Hippocampal formation (tissue), 2 donors: Measurements from ENCODE around the gene TUBGCP2.

Experiments
- DNase-seq, 2 donors: peaks; one replicate each; lab custom pipeline; 2025; lab: John Stamatoyannopoulos, UW

The TUBGCP2 gene

DNA sequence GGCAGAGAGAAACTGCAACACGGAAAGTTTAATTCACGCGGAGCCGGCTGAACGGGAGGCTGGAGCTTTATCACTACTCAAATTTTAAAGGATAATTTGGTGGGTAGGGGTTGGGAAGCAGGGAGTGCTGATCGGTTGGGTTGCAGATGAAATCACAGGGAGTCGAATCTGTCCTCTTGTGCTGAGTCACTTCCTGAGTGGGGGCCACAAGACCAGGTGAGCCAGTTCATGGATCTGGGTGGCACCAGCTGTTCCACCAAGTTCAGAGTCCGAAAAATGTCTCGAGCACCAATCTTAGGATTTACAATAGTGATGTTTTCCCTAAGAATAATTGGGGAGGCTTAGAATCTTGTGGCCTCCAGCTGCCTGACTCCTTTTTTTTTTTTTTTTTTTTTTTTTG lies 34.9 kb upstream of the TUBGCP2 start:
- no peak for DNase-seq

DNA sequence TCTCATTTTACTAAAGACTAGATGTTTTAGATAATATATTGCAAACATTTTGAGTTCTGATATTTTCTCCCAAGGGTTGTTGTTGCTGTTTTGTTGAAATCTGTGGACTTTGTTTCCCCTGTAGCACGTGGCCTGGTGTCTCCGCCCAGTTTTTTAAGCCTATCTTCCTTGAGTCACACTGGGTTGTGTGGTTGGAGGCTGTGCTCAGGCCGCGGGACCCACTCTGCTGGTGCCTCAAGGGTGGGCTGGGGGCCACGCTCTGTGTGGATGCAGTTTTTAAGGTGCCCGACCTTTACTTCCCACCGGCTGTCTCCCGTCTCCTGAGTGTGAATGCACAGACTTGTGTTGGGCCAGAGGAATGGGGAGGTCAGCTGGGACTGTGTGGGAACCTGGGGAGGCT lies 34.3 kb upstream of the TUBGCP2 start:
- no peak for DNase-seq

DNA sequence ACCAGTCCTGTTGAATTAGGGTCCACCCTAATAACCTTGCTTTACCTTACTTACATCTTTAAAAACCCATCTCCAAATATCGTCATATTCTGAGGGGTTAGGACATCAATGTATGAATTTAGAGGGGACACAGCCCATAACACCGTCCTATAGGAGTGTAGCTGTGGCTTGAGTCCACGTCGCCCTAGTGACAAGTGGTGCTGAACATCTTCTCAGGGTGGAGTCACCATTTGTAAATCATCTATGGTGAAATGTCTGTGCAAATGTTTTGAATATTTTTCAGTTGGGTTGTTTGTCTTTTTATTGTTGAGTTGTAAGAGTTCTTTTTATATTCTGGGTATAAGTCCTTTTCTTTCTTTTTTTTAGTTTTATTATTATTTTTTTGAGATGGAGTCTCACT lies 33.3 kb upstream of the TUBGCP2 start:
- no peak for DNase-seq

DNA sequence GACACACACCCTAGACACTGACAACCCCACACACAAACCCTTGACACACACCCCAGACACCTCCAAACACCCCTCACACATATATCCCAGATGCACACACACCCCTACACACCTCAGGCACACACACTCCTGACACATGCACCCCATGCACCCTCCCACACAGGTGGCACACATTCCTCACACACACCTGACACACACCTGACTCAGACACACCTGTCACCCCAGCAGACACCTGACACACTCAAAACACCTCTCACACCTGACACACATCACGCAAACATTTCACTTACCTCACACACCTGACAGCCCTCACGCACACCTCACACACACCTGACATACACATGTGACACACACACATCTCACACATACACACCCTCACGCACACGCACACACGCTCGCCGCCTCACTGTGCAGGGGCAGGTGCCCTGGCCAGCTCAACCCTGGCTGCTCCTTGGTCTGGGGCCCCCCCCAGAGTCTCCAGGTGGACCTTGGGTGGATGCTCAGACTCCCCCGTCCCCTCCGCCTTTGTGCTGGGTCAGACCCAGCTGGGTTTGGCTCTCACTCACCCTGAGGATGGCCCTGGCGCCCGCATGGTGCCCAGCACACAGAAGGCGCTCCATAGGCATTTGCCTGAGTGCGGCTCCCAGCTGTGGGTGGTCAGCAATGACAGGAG lies 31.2 kb upstream of the TUBGCP2 start:
- no peak for DNase-seq

DNA sequence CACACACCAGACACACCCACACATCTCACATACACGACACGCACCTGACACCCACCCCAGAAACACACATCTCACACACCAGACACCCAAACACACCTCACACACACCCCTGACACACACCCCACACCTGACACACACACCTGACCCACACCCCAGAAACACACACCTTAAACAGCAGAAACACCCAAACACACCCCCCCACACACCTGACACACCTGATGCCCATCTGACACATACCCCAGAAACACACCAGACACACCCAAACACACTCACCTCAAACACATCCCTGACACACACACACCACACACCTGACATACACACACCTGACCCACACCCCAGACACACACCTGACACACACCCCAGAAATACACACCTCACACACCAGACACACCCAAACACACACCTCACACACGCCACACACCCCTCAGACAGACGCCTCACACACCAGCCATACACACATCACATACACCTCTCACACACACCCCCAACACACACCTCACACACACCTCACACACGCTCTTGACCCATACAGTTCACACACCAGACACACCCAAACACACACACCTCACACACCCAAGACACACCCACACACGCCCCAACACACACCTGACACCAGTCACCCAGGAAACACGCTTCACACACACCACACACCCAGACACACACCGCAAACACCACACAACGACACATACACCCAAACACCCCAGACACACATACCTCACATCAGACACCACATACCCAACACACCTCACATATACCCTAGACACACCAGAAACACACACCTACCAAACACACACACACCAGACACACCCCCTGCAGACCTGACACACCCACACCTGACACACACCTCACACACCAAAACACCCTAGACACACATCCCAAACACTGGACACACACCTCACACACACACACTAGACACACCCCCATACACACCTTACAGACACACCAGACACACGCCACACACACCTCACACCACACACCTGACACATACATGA lies 29.7 kb upstream of the TUBGCP2 start:
- DNase-seq = no peak

DNA sequence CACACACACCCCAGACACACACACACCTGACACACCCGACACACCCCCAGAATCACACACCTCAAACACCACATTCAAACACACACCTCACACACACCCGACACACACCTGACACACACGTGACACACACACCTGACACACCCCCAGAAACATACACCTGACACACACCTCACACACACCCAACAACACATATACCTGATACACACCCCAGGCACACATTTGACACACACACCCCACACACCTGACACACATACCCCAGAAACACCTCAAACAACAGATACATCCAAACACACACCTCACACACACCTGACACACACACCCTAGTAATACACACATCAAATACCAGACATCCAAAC lies 28.7 kb upstream of the TUBGCP2 start:
- no peak for DNase-seq

DNA sequence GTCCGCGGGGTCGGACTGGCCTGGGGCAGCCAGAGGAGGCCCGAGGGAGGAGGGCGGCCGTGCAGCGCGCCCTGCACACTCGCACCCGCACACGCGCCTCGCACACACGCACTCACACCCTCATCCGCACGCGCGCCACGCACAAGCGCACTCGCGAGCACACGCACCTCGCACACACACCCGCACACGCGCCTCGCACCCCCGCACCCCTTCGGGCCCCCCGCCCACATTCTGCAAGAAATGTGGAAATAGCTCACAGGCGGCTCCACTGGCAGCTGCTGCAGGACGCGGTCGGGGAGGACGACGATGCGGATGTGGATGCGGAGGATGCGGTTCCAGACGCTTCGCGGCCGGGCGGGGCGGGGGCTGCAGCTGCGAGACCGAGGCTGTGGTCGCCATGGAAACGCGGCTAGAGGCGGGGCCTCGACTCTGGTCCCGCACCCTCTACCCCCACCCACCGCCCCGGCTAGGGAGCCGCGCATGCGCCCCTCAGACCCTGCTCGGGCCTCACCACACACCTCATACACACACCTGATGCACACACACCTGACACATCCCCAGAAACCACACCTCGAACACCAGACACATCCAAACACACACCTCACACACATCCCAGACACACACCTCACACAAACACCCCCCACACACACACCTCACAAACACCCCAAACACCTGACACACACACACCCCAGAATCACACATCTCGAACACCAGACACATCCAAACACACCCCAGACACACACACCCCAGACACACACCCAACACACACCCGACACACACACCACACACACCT lies 28.1 kb upstream of the TUBGCP2 start, which contains the start of gene CALY:
Gene CALY, minus strand, starts transcription at position 320 of the 793 bp plus-strand sequence. CDS start 7,907 bp downstream, outside the sequence.
- DNase-seq = peak in 1 of 2 donors; percentile 48

DNA sequence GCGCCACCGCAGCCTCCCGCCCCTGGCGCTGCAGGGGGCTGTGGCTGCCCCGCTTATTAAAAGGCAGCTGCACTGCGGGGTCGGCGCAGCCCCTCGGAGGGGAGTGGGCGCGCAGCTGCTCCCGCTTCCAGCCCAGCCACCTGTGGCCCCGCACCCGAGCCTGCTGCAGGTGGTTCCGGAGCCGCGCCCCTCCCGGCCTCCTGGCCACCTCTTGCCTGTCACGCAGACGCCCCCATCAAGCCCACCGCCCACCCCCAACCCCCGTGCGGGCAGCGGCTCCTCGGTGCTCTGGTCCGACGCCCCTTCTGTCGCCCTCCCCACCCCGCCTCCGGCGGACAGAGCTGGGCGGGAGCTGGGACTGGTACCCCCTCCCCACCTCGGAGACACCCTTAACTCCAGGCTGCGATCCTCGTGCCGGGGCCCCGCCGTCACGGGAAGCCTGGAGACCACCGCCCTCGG lies 27.5 kb upstream of the TUBGCP2 start:
- DNase-seq = no peak

DNA sequence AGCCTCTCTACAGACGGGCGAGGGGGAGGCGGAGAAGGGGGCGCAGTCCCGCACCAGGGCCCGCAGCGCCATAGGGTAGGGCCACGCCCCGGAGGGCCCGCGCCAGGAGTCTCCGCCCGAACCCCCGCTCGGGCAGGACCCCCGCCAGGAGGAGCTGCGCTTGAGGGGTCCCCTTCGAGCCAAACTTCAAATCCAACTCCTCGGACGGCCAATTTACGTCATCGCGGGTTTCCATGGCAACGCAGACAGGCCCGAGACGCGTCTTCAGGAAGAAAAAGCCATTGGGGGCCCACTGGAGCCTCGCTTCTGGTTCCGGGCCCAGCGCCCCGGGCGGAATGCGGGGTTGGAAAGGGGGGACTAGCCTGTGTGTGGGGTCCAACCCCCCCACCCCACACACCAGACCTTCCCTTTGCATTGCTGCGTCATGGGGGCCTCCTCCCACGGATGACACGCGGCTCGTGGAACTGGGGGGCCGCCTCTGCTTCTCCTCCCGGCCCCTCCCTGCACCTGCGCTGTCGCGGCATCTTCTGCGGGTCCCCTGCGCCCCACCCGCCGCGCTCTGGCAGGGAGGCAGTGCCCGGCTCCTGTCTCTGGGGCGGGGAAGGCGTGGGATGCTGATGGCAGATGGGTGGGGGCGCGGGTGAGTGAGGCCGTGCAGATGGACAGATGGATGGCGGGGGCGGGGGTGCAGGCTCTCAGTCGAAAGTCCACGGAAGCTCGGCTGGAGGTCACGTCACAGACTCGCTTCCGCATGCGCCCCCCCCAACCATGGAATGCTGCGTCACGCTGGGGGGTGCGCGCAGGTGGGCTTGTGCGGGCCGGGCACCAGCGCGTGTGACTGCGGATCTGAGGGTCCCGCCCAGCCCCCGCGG lies 26.8 kb upstream of the TUBGCP2 start:
- no peak for DNase-seq

DNA sequence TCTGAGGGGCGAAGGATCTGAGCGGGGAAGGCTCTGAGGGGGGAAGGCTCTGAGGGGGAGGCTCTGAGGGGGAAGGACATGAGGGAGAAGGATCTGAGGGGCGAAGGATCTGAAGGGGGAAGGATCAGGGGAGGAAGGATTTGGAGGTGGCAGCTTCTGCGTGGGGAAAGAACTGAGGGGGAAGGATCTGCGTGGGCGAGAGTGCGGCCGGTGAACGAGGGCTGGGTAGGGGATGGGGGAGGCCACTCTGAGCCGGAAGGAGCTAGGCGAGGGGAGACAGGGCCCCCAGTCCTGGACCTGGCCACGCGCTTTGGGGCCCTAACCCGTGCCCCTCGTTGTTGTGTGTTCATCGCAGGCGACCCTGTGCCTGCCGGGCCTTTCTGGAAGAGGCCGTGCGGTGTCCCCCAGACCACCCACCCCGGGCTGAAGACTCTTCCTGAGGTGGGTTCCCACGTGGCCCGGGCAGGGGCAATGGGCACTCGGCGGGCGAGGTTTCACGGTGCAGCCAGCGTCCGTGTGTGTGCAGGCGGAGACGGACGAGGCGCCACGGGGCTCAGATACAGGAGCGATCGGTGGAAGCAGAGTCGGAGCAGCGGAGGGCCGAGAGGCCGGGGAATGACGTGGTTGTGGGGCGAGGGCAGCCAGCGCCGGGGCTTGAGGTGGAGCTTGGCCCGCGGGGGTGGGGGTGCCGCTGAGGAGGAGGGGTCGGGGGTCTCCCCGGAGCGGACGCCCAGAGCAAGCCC lies 26.0 kb upstream of the TUBGCP2 start:
- DNase-seq = no peak

DNA sequence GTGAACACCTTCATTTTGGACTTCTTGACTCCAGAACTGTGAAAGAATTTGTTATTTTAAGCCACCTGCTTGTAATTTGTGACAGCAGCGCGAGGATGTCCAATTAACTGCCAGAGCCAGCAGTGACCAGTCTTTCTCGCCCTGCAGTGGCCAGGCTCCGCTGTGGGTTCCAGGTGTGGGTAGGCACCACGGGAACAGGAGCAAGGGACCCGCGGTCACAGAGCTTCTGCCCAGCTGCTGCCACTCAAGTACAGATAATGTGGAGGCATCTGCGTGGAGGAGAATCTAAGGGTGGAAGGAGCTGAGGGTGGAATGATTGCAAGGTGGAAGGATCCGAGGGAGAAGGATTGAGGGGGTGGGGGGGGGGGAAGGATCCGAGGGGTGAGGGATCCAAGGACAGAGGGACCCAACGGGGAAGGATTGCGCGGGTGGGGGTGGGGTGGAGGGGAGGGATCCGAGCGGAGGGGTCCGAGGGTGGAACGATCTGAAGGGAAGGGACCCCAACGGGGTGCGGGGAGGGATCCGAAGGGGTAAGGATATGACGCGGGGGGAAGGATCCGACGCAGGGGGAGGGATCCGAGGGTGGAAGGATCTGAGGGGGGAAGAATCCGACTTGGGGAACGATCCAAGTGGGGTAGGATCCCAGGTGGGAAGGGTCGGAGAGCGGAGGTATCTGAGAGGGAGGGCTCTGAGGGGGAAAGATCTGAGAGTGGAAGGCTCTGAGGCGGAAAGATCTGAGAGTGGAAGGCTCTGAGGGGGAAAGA lies 24.4 kb upstream of the TUBGCP2 start:
- DNase-seq = no peak

DNA sequence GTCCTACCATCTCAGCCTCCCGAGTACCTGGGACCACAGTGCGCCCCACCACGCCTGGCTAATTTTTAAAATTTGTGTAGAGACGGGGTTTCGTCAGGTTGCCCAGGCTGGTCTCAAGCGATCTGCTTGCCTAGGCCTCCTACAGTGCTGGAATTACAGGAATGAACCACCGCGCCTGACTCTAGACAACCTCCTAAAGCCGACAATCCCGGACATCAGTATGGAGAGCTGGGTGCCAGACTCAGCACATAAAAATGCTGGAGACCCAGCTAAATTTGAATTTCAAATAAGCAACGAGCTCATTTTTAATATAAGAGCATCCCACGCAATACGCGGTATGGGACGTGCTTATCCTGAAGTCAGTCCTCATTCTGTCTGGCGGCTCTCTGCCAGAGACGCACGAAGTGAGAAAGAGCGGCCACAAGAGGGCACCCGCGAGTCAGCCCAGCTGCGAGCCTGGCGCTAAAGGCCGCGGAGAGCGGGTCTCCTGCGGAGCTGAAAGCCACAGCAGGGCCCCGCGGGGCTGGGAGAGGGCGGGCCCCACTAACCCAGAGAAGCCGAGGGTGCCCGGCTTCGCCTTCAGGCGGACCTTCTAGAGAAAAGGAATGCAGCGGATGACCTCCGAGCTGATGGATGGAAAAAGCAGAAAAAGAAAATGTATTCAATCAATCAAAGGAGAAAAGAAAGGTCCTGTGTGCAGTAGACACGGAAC lies 21.0 kb upstream of the TUBGCP2 start:
- DNase-seq = peak; percentile 71 to 81

DNA sequence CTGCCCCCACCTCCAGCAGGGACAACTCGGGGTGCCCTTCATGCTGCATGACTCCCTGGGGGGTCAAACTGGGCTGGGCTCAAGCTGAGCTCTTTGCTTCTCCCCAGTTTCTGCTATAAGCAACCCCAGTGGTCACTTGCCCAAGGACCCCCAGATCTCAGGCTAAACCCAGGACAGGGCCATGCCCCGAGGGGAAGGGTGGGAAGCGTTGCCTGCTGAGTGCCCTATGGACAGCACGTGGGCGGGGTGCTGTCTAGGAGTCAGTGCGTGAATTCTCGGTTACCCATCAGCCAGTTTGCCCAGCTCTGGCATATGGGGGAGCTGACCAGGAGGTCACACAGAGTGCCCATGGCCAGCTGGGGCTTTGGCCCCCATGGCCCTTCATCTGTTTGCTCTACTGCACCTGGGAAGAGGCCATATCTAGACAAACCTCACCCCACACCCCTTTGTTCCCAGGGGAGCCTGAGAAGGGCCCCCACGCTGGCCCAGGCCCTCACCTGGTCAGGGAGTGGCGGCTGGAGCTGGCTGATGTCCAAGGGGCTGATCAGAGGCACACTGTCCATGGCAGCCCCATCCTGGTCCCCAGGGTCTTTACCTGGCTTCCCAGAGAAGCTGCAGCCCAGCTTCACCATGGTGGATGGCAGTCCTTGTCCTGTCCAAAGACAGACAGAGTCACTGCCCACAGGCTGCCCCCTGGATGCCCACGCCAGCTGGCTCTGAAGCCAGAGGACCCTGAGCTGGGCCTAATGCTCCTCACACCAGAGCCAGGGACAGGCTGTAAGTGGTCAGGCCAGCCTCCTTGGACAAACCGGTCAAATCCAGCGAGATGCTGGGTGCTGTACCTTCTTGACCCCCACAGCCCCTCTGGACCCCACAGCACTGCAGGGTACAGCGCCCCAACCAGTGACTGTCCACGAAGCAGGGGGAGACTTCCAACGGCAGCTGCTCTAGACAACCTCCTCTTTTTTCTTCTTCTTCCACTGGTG lies 20.0 kb upstream of the TUBGCP2 start:
- DNase-seq = no peak

DNA sequence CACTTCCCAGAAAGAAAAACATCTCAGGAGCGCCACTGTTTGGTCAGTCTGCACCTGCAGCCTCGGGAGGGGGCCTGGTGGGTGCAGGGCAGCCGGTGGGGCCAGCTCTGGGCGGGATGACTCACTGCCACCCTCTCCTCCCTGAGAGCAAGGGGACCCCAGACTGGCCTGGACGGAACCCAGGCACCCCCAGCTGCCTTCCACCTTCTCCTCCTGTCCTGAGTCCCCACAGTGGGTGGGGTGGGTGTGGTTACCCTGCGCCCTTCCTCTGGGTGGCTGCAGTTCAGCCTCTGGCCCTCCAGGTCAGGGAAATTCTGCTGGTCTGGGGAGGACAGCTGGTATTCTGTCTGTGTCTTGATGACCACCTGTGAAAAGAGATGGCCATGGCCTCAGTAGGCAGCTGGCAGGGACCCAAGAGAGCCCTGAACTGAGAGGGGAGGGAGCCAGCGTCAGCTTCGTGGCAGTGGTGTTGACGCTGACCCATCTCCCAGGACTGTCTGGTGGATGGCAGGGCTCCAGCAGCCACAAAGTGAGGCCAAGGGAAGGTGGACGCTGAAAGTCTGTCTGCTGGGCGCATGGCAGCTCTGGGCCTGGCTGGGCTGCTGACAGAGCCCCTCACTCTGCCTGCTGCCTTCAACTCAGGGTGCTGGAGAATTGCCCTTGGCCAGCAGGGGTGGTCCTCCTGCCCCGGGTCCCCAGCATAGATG lies 19.1 kb upstream of the TUBGCP2 start:
- DNase-seq = no peak

DNA sequence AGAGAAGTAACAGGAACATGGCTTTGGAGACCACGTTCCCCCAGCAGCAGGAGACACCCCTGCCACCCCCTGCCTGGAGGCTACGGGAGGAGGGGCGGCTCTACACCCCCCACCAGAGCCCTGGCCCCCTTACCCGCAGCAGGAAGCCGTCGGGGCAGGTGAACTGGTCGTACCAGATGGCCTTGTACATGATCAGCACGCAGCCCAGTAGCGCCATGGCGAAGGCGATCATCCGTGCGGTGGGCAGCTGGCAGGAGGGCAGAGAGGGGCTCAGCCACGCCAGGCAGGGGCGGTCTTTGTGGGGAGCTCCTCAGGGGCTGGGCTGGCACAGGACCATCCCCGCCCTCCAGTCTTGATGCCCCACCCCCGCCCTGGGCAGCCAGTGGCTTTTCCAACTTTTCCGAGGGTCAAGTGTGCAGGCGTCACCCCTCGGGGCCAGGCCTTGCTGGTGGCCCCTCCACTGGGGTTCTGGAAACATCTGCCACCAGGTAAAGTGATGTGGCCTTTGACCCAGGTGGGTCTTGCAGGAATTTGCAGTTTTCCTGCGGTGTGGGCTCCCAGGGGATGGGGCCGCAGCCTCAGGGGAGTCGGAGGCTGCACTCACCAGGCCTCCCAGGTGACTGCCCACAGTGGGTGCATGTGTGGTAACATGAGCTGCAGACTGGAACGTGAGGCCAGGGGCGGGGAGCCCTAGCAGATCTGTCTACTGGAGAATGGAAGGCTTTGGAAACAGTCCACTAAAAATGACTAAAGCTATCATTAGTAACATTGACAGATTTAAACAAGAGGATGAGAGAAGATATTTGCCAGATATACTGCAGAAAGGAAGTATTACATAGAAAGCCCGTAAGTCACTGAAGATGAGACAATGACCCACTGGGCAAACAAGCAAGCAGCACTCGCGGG lies 18.3 kb upstream of the TUBGCP2 start:
- no peak for DNase-seq

DNA sequence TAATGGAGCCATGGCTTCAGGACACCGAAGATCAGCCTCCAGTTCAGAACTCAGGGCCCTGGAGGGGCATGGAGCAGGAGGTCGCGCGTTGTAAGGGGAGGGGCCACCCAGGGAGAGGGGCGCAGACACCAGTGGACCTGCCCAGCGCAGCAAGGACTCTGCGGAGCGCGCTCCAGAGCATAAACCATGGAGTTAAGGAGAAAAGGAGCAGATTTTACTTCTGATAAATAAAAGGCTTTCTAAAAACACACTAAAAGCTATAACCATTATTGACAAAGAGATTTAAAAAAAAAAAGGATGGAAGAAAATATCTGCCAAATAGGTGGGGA lies 17.5 kb upstream of the TUBGCP2 start:
- DNase-seq = no peak
